BLaER1 treated with 17β-estradiol and CSF1 and Interleukin-3, amounts not matched to agents 10 nM and 100 nM (cell line): ENCODE results near the gene NAA80.
A peak's percentile ranks its signal among the peaks of the same experiment; 100 is the strongest.

Experiments
- H3K27ac ChIP-seq, 11 experiments: shearing (Covaris generic); formaldehyde crosslinking; 2 replicates each; pipeline ENCODE4 v1.8.1; 2022
- H3K27me3 ChIP-seq, 11 experiments: shearing (Covaris generic); formaldehyde crosslinking; 2 replicates each; pipeline ENCODE4 v1.8.1; 2022
- H3K36me3 ChIP-seq, 11 experiments: shearing (Covaris generic); formaldehyde crosslinking; 2 replicates each; pipeline ENCODE4 v1.8.1; 2022
- H3K4me1 ChIP-seq, 10 experiments: shearing (Covaris generic); formaldehyde crosslinking; 2 replicates each; pipeline ENCODE4 v1.8.1; 2022
- H3K4me2 ChIP-seq, 11 experiments: shearing (Covaris generic); formaldehyde crosslinking; 2 replicates each; pipeline ENCODE4 v1.8.1; 2022
- H3K4me3 ChIP-seq, 10 experiments: shearing (Covaris generic); formaldehyde crosslinking; 2 replicates each; pipeline ENCODE4 v1.8.1; 2022
- H3K9ac ChIP-seq, 11 experiments: shearing (Covaris generic); formaldehyde crosslinking; 2 replicates each; pipeline ENCODE4 v1.8.1; 2022
- H3K9me3 ChIP-seq, 11 experiments: shearing (Covaris generic); formaldehyde crosslinking; replicated peaks in 1 of 11; 2 replicates each; pipeline ENCODE4 v1.8.1; 2022
- H4K20me1 ChIP-seq, 11 experiments: shearing (Covaris generic); formaldehyde crosslinking; 2 replicates each; pipeline ENCODE4 v1.8.1; 2022
- Cebpa-rat ChIP-seq, 11 experiments: shearing (Covaris generic); IDR thresholded peaks; 2 replicates each; pipeline ENCODE4 v1.8.1; 2022

Gene NAA80

GRCh38 chr3:50300681-50301254 lies 1.6 kb upstream of the NAA80 start:
- TF ChIP-seq Cebpa-rat (IDR thresholded peaks at IDR 0.05) = no peak
- H3K9me3 ChIP-seq = peaks cover 0 to 2% (median 0%) of the 10 kb centered on the region in 11 experiments; a peak in 1 of 22 replicates
- no peaks in the 10 kb centered on the region for H3K27me3 ChIP-seq
- H3K36me3 ChIP-seq = peaks cover 0 to 10% (median 0%) of the 10 kb centered on the region in 11 experiments; a peak in 2 of 22 replicates
- peak overlapping the region in 2 of 10 experiments; percentile 60 to 71; a peak in 2 of 20 replicates for H3K4me3 ChIP-seq
- H3K4me2 ChIP-seq = peak overlapping the region; percentile 82 to 98 (median 92); a peak in 19 of 22 replicates
- peak overlapping the region in 8 of 11 experiments; percentile 17 to 87 (median 68); a peak in 8 of 22 replicates for H3K27ac ChIP-seq
- H3K9ac ChIP-seq = peak overlapping the region in 5 of 11 experiments; percentile 20 to 84 (median 74); a peak in 6 of 22 replicates
- peaks cover 24 to 46% (median 26%) of the 10 kb centered on the region in 10 experiments for H3K4me1 ChIP-seq
- peaks cover 0 to 14% (median 0%) of the 10 kb centered on the region in 11 experiments; a peak in 5 of 22 replicates for H4K20me1 ChIP-seq

GRCh38 chr3:50299929-50300680 lies 900 bp upstream of the NAA80 start:
- TF ChIP-seq Cebpa-rat (IDR thresholded peaks at IDR 0.05) = no peak
- Histone ChIP-seq H3K36me3 (peaks cover 0 to 10% (median 0%) of the 10 kb centered on the region in 11 experiments; a peak in 2 of 22 replicates), H3K9ac (peak overlapping the region; percentile 72 to 87 (median 75)), H3K9me3 (no peaks in the 10 kb centered on the region), H3K4me1 (peaks cover 24 to 46% (median 26%) of the 10 kb centered on the region in 10 experiments), H3K27me3 (no peaks in the 10 kb centered on the region), H3K27ac (peak overlapping the region; percentile 25 to 87 (median 67); a peak in 20 of 22 replicates), H4K20me1 (peaks cover 0 to 14% (median 0%) of the 10 kb centered on the region in 11 experiments; a peak in 5 of 22 replicates), H3K4me3 (peak overlapping the region; percentile 51 to 84 (median 66)), H3K4me2 (peak overlapping the region; percentile 82 to 98 (median 92))

- Histone ChIP-seq H4K20me1 (peaks cover 0 to 14% (median 0%) of the 10 kb centered on the region in 11 experiments; a peak in 5 of 22 replicates), H3K4me3 (peak overlapping the region; percentile 51 to 84 (median 66)), H3K36me3 (peaks cover 0 to 10% (median 0%) of the 10 kb centered on the region in 11 experiments; a peak in 2 of 22 replicates), H3K4me1 (peaks cover 24 to 46% (median 26%) of the 10 kb centered on the region in 10 experiments), H3K27me3 (no peaks in the 10 kb centered on the region), H3K4me2 (peak overlapping the region; percentile 82 to 98 (median 92)), H3K9ac (peak overlapping the region; percentile 72 to 87 (median 75)), H3K9me3 (no peaks in the 10 kb centered on the region), H3K27ac (peak overlapping the region; percentile 25 to 87 (median 67); a peak in 20 of 22 replicates)
- no peak for TF ChIP-seq Cebpa-rat (IDR thresholded peaks at IDR 0.05)
Observed at GRCh38 chr3:50299638-50299928, 378 bp upstream of the NAA80 start.

GRCh38 chr3:50297896-50298725 lies 1.1 kb downstream of the NAA80 start:
- Histone ChIP-seq H3K4me3 (peak overlapping the region; percentile 66 to 84 (median 74)), H3K9ac (peak overlapping the region; percentile 75 to 87 (median 81)), H3K27me3 (no peaks in the 10 kb centered on the region), H3K4me2 (peak overlapping the region; percentile 82 to 99 (median 98)), H4K20me1 (peaks cover 0 to 14% (median 0%) of the 10 kb centered on the region in 11 experiments; a peak in 5 of 22 replicates), H3K27ac (peak overlapping the region; percentile 42 to 86 (median 77); a peak in 21 of 22 replicates), H3K4me1 (peaks cover 27 to 44% (median 31%) of the 10 kb centered on the region in 10 experiments), H3K9me3 (no peaks in the 10 kb centered on the region), H3K36me3 (peaks cover 0 to 10% (median 0%) of the 10 kb centered on the region in 11 experiments; a peak in 2 of 22 replicates)
- no peak for TF ChIP-seq Cebpa-rat (IDR thresholded peaks at IDR 0.05)

- peak overlapping the region in 1 of 10 experiments; percentile 82; a peak in 1 of 20 replicates for H3K4me3 ChIP-seq
- H3K36me3 ChIP-seq = peaks cover 0 to 10% (median 0%) of the 10 kb centered on the region in 11 experiments; a peak in 2 of 22 replicates
- H4K20me1 ChIP-seq = peaks cover 0 to 14% (median 0%) of the 10 kb centered on the region in 11 experiments; a peak in 5 of 22 replicates
- H3K9me3 ChIP-seq = no peaks in the 10 kb centered on the region
- H3K27me3 ChIP-seq = no peaks in the 10 kb centered on the region
- peaks cover 34 to 47% (median 37%) of the 10 kb centered on the region in 10 experiments for H3K4me1 ChIP-seq
- H3K4me2 ChIP-seq = peak overlapping the region in 8 of 11 experiments; percentile 95 to 99 (median 98); a peak in 11 of 22 replicates
- H3K27ac ChIP-seq = no peak overlapping the region
- no peak for TF ChIP-seq Cebpa-rat (IDR thresholded peaks at IDR 0.05)
- H3K9ac ChIP-seq = peak overlapping the region in 2 of 11 experiments; percentile 77 to 84; a peak in 4 of 22 replicates
Observed at GRCh38 chr3:50297384-50297775, 1.8 kb downstream of the NAA80 start.

- Histone ChIP-seq H3K4me1 (peaks cover 34 to 47% (median 37%) of the 10 kb centered on the region in 10 experiments), H3K9me3 (no peaks in the 10 kb centered on the region), H4K20me1 (peaks cover 0 to 14% (median 0%) of the 10 kb centered on the region in 11 experiments; a peak in 5 of 22 replicates), H3K27me3 (no peaks in the 10 kb centered on the region), H3K4me2 (0 out of 22 replicates have a peak overlapping the region, but pooled peaks of 1 of the 11 experiments have one; percentile 98), H3K9ac (peak overlapping the region in 1 of 11 experiments; percentile 3; a peak in 1 of 22 replicates), H3K36me3 (peaks cover 0 to 10% (median 0%) of the 10 kb centered on the region in 11 experiments; a peak in 2 of 22 replicates), H3K27ac (no peak overlapping the region), H3K4me3 (no peak overlapping the region)
- no peak for TF ChIP-seq Cebpa-rat (IDR thresholded peaks at IDR 0.05)
Observed at GRCh38 chr3:50296721-50297383, 2.4 kb downstream of the NAA80 start.

GRCh38 chr3:50295553-50296431 lies 3.4 kb downstream of the NAA80 start:
- Histone ChIP-seq H3K9me3 (no peaks in the 10 kb centered on the region), H4K20me1 (peaks cover 0 to 14% (median 0%) of the 10 kb centered on the region in 11 experiments; a peak in 5 of 22 replicates), H3K4me3 (no peak overlapping the region), H3K27me3 (no peaks in the 10 kb centered on the region), H3K4me1 (peaks cover 39 to 47% (median 43%) of the 10 kb centered on the region in 10 experiments), H3K27ac (no peak overlapping the region), H3K4me2 (no peak overlapping the region), H3K36me3 (peaks cover 0 to 12% (median under 1%) of the 10 kb centered on the region in 11 experiments; a peak in 6 of 22 replicates), H3K9ac (peak overlapping the region in 1 of 11 experiments; percentile 41; a peak in 1 of 22 replicates)
- TF ChIP-seq Cebpa-rat (IDR thresholded peaks at IDR 0.05) = no peak
